Measurements from ENCODE around the gene KSR2.

- TF ChIP-seq POLR2A (IDR thresholded peaks at IDR 0.05) = no peak
- no peak for TF ChIP-seq CTCF (IDR thresholded peaks at IDR 0.05)
Measured at GRCh38 chr12:117884161-117884560, 84.6 kb downstream of the KSR2 start.
